MCF 10A (cell line): Measurements from ENCODE around the gene EXOC1. TPM values are rescaled to one million over a fixed set of nuclear protein-coding genes. Genes with fewer than 3 reads are reported as not detected.

Source experiments
- Bru-seq: library from RNA; stranded (reverse); fragments of 400-500 nt; gene quantifications from one replicate; lab custom pipeline; 2021; lab: Mats Ljungman, UMichigan
- BruChase-seq, 2 experiments: library from RNA; stranded (reverse); fragments of 400-500 nt; gene quantifications; one replicate each; lab custom pipeline; 2021; lab: Mats Ljungman, UMichigan
- BruUV-seq: library from RNA; stranded (reverse); fragments of 400-500 nt; replicated peaks from 2 replicates; lab custom pipeline; 2021; lab: Mats Ljungman, UMichigan
- CTCF ChIA-PET: fragments of 300-600 bp; sonication (Branson Sonifier 250); formaldehyde crosslinking; extraction: SDS; loops from one replicate; lab custom pipeline; 2021; ENCODE audit warnings: antibody characterized with exemption, inconsistent platforms; lab: Yijun Ruan, JAX
- POLR2A ChIA-PET: fragments of 300-600, 350-650 bp; sonication (Branson Sonifier 250); formaldehyde crosslinking; extraction: SDS; loops from one replicate; lab custom pipeline; 2020; ENCODE audit warnings: antibody characterized with exemption, inconsistent platforms; lab: Yijun Ruan, JAX
- DNase-seq: peaks from one replicate; pipeline ENCODE4 v3.0.0-alpha.2; 2018; ENCODE audit not compliant: unreplicated experiment
- H3K27ac Mint-ChIP-seq: one replicate; pipeline ENCODE4 v1.8.0; 2022; ENCODE audit warnings: mild to moderate bottlenecking, low read depth, mixed read lengths; ENCODE audit not compliant: unreplicated experiment
- H3K27me3 Mint-ChIP-seq: one replicate; pipeline ENCODE4 v1.8.0; 2022; ENCODE audit warnings: mixed read lengths; ENCODE audit not compliant: insufficient read depth, unreplicated experiment
- H3K36me3 Mint-ChIP-seq: one replicate; pipeline ENCODE4 v1.8.0; 2022; ENCODE audit warnings: mild to moderate bottlenecking, moderate library complexity, mixed read lengths; ENCODE audit not compliant: insufficient read depth, unreplicated experiment
- H3K4me1 Mint-ChIP-seq: one replicate; pipeline ENCODE4 v1.8.0; 2022; ENCODE audit warnings: mixed read lengths; ENCODE audit not compliant: insufficient read depth, unreplicated experiment
- H3K4me3 Mint-ChIP-seq: one replicate; pipeline ENCODE4 v1.8.0; 2022; ENCODE audit warnings: mild to moderate bottlenecking, moderate library complexity, mixed read lengths; ENCODE audit not compliant: unreplicated experiment
- H3K9me3 Mint-ChIP-seq: one replicate; pipeline ENCODE4 v1.8.0; 2022; ENCODE audit warnings: mixed read lengths; ENCODE audit not compliant: unreplicated experiment
- CTCF ChIP-seq: fragments of 200-600 bp; IDR thresholded peaks from one replicate; pipeline ENCODE4 v1.8.0; 2022; ENCODE audit warnings: antibody characterized with exemption, mild to moderate bottlenecking; ENCODE audit not compliant: unreplicated experiment
- intact Hi-C: fragments of 100-400 bp; cut with micrococcal nuclease; formaldehyde crosslinking; loops from 2 replicates; pipeline ENCODE4 v1.14.1; 2022
- long read RNA-seq: library from polyadenylated mRNA; stranded (forward); transcript quantifications from one replicate; pipeline ENCODE4 v2.0.0, GENCODE V29; 2022
- total RNA-seq: library from RNA; stranded (reverse); gene quantifications from 2 replicates; pipeline ENCODE4 v1.2.3, GENCODE V29; 2022

EXOC1 gene
- total RNA-seq (31.4 and 39.5 TPM in 2 replicates), Bru-seq, nascent RNA (percentile 87 among the genes with signal in this experiment), BruChase-seq, experiment 1, labeled RNA remaining after a 6-hour chase (percentile 88 among the genes with signal in this experiment), BruChase-seq, experiment 2, labeled RNA remaining after a 2-hour chase (percentile 92 among the genes with signal in this experiment)
- long read RNA-seq, transcript EXOC1-203 (19 exons, 3,551 nt), result minor isoform, 8 of 88 reads
- long read RNA-seq, transcript EXOC1-202 (18 exons, 3,248 nt), result major isoform, 18 of 88 reads
- long read RNA-seq, partial matches to known transcripts, result 4 of 88 reads
- long read RNA-seq, other reads (novel, unspliced or antisense), result 54 of 88 reads

- intact Hi-C loops, result no loop called here
- Mint-ChIP-seq H3K9me3 (no peaks in the 10 kb centered on the region), H3K4me3 (no peak within 1 kb of the TSS), H3K27ac (peak within 1 kb of the TSS; percentile 90), H3K27me3 (no peaks in the 10 kb centered on the region), H3K36me3 (no peaks in the 10 kb centered on the region), H3K4me1 (peaks cover 14% of the 10 kb centered on the region)
- ChIA-PET POLR2A (interaction anchor here (0.5 to 6.2 kb wide), 13 partner anchors 12 to 508 kb away, joined by 3 to 87 read pairs (median 4); partner anchors contain the start of genes CEP135 and SRD5A3), CTCF (interaction anchor here (0.7 to 1.3 kb wide), 5 partner anchors 9 to 507 kb away, joined by 3 to 14 read pairs (median 4); no protein-coding TSS in a partner anchor)
- peak; percentile 97 for DNase-seq
- no peak for TF ChIP-seq CTCF
- no TSS peak for BruUV-seq
Measured at GRCh38 chr4:55853484-55854046, at the start of gene EXOC1. EXOC1 (plus strand) TSS chr4:55853648; CDS start chr4:55858324, 4,676 bp downstream.

- no peak for TF ChIP-seq CTCF
- no peak overlapping the region for H3K4me3 Mint-ChIP-seq
- H3K27ac Mint-ChIP-seq, result no peak overlapping the region
- BruUV-seq, result no TSS peak
- ChIA-PET CTCF (interaction anchor here (0.7 kb wide), 1 partner anchor 21 kb away, joined by 3 read pairs; no protein-coding TSS in a partner anchor), POLR2A (no interaction called here)
- no peaks in the 10 kb centered on the region for H3K4me1 Mint-ChIP-seq
- DNase-seq, result no peak
- intact Hi-C loops, result no loop called here
- H3K36me3 Mint-ChIP-seq, result no peaks in the 10 kb centered on the region
- H3K9me3 Mint-ChIP-seq, result no peaks in the 10 kb centered on the region
- no peaks in the 10 kb centered on the region for H3K27me3 Mint-ChIP-seq
Measured at GRCh38 chr4:55807556-55807955, 45.9 kb upstream of the EXOC1 start.

GRCh38 chr4:55808186-55808585, 45.3 kb upstream of the EXOC1 start:
- intact Hi-C loops, result no loop called here
- Mint-ChIP-seq H3K27me3 (no peaks in the 10 kb centered on the region), H3K27ac (no peak overlapping the region), H3K9me3 (no peaks in the 10 kb centered on the region), H3K4me3 (no peak overlapping the region), H3K4me1 (no peaks in the 10 kb centered on the region), H3K36me3 (no peaks in the 10 kb centered on the region)
- no peak for TF ChIP-seq CTCF
- no TSS peak for BruUV-seq
- ChIA-PET POLR2A (no interaction called here), CTCF (interaction anchor here (0.9 kb wide), 1 partner anchor 31 kb away, joined by 3 read pairs; no protein-coding TSS in a partner anchor)
- no peak for DNase-seq

- CTCF ChIA-PET, result interaction anchor here (0.9 kb wide), 1 partner anchor 32 kb away, joined by 3 read pairs; no protein-coding TSS in a partner anchor
- no peak for TF ChIP-seq CTCF
- POLR2A ChIA-PET, result no interaction called here
- no peaks in the 10 kb centered on the region for H3K4me1 Mint-ChIP-seq
- no peaks in the 10 kb centered on the region for H3K9me3 Mint-ChIP-seq
- BruUV-seq, result no TSS peak
- no peak for DNase-seq
- H3K36me3 Mint-ChIP-seq, result no peaks in the 10 kb centered on the region
- intact Hi-C loops, result no loop called here
- no peak overlapping the region for H3K27ac Mint-ChIP-seq
- no peak overlapping the region for H3K4me3 Mint-ChIP-seq
- H3K27me3 Mint-ChIP-seq, result no peaks in the 10 kb centered on the region
Measured at GRCh38 chr4:55808632-55809031, 44.8 kb upstream of the EXOC1 start.
